PC-9 (cell line): ENCODE results near the gene TMEM238L.

Source experiments
- CTCF ChIP-seq: fragments of 200-600 bp; sonication (generic); conservative IDR thresholded peaks from 2 replicates; pipeline ENCODE4 v1.6.1; 2017; ENCODE audit warnings: mixed run types, antibody characterized with exemption, mild to moderate bottlenecking, moderate library complexity
- EZH2 ChIP-seq: fragments of 200-600 bp; sonication (generic); IDR thresholded peaks from 2 replicates; pipeline ENCODE4 v1.8.0; 2017; ENCODE audit warnings: antibody characterized with exemption, low read depth

- TF ChIP-seq CTCF (no peak), EZH2 (no peak)
Observed at GRCh38 chr17:10775740-10776356, 28.1 kb downstream of the TMEM238L start.
